Measurements from ENCODE around the gene RTTN.

GRCh38 chr18:70059684-70060083 is 145.8 kb downstream of the RTTN start:
- TF ChIP-seq CTCF (IDR thresholded peaks at IDR 0.05; ENCODE audit: borderline replicate concordance, extremely low read depth, low read length, poor library complexity, severe bottlenecking) (no peak), EZH2 (IDR thresholded peaks at IDR 0.05; ENCODE audit: borderline replicate concordance, low read depth, low read length, severe bottlenecking) (no peak)
